ENCODE measurements around the gene SLC9C1. TPM values are rescaled to one million over a fixed set of nuclear protein-coding genes. Genes with fewer than 3 reads are reported as not detected.

The SLC9C1 gene
- total RNA-seq, 2 donors from 2014 or later: 0.35 to 1.3 TPM

DNA sequence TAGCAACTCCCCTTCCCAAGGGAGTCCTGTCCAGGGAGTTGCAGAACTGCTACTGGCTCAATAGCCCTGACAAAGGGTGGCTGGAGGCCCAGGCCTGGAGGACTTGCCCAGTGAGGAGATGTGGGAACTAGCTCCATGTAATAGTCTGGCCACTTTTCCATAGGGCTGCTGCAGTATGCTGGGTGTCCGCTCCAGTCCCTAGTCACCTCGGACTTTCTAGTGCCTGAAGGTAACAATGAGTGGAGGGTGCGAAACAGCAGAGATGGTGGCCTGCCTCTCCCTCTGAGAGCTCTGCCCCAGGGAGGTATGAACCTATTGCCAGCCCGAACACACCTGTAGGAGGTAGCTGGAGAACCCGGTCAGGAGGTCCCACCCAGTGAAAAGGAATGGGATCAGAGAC, 119.0 kb downstream of the SLC9C1 start:
- DNase-seq (ENCODE audit: low spot score): no peak
- H3K4me3 ChIP-seq: no peak overlapping the region
- H3K9me3 ChIP-seq: no peaks in the 10 kb centered on the region
- no peak overlapping the region for H3K27ac ChIP-seq
- H3K36me3 ChIP-seq: no peaks in the 10 kb centered on the region
- H3K4me1 ChIP-seq: no peaks in the 10 kb centered on the region
- TF ChIP-seq, protein P1, sequence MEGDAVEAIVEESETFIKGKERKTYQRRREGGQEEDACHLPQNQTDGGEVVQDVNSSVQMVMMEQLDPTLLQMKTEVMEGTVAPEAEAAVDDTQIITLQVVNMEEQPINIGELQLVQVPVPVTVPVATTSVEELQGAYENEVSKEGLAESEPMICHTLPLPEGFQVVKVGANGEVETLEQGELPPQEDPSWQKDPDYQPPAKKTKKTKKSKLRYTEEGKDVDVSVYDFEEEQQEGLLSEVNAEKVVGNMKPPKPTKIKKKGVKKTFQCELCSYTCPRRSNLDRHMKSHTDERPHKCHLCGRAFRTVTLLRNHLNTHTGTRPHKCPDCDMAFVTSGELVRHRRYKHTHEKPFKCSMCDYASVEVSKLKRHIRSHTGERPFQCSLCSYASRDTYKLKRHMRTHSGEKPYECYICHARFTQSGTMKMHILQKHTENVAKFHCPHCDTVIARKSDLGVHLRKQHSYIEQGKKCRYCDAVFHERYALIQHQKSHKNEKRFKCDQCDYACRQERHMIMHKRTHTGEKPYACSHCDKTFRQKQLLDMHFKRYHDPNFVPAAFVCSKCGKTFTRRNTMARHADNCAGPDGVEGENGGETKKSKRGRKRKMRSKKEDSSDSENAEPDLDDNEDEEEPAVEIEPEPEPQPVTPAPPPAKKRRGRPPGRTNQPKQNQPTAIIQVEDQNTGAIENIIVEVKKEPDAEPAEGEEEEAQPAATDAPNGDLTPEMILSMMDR (IDR thresholded peaks at IDR 0.05): no peak
- no peaks in the 10 kb centered on the region for H3K27me3 ChIP-seq

DNA sequence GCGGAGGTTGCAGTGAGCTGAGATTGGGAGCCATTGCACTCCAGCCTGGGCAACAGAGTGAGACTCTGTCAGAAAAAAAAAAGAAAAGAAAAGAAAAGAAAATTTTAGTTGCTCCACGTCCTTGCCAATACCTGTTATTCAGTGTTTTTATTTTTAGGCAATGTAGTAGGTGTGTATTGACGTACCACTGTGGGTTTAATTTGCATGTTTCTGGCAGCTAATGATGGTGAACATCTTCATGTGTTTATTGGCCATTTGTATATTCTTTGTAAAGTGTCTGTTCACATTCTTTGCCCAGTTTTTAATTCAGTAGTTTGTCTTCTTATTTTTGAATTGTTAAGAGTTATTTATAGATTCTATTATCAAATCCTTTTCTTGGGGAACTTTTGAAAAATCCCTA, 122.9 kb downstream of the SLC9C1 start:
- TF ChIP-seq, protein P1 (IDR thresholded peaks at IDR 0.05): no peak
- no peaks in the 10 kb centered on the region for H3K9me3 ChIP-seq

DNA sequence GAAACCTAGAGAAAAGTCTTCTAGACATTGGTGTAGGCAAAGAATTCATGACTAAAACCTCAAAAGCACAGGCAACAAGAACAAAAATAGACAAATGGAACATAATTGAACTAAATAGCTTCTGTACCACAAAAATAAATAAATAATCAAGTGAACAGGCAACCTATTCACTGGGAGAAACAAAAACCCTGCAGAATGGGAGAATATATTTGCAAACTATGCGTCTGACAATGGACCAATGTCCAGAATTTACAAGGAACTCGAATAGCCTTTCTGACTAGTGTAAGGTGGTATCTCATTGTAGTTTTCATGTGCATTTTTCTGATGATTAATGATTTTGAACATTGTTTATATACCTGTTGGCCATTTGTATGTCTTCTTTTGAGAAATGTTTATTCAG, 124.0 kb downstream of the SLC9C1 start:
- no peaks in the 10 kb centered on the region for H3K4me1 ChIP-seq
- DNase-seq (ENCODE audit: low spot score): no peak
- H3K27me3 ChIP-seq: no peaks in the 10 kb centered on the region
- H3K36me3 ChIP-seq: no peaks in the 10 kb centered on the region
- TF ChIP-seq, protein P1 (IDR thresholded peaks at IDR 0.05): no peak
- H3K4me3 ChIP-seq: no peak overlapping the region
- H3K27ac ChIP-seq: no peak overlapping the region
- H3K9me3 ChIP-seq: no peaks in the 10 kb centered on the region

More for the DNA sequence above, 122.9 kb downstream of the SLC9C1 start:
- H3K27ac ChIP-seq: no peak overlapping the region
- no peak overlapping the region for H3K4me3 ChIP-seq
- DNase-seq (ENCODE audit: low spot score): no peak
- no peaks in the 10 kb centered on the region for H3K36me3 ChIP-seq
- no peaks in the 10 kb centered on the region for H3K27me3 ChIP-seq
- H3K4me1 ChIP-seq: no peaks in the 10 kb centered on the region

DNA sequence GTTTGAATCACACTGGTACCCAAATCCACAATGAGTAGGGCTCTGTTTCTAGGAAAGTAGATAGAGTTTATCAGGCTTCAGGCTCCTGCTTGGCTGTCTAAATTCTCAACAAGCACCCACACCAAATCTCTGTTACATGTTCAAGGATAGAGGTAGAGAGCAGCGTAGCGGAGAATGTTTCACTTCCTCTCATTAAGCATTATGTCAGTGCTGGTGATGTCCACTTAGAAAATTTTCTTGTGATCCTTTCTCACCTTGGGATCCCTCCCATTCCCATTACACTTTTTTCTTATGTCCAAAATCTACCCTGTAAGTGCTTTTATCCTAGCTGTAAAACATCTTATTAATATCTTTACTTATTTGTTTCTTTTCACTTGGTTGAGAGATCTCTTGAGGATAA, 126.3 kb downstream of the SLC9C1 start:
- no peaks in the 10 kb centered on the region for H3K27me3 ChIP-seq
- TF ChIP-seq, protein P1 (IDR thresholded peaks at IDR 0.05): no peak
- no peak for DNase-seq (ENCODE audit: low spot score)
- no peak overlapping the region for H3K27ac ChIP-seq
- H3K36me3 ChIP-seq: no peaks in the 10 kb centered on the region
- no peaks in the 10 kb centered on the region for H3K4me1 ChIP-seq
- no peak overlapping the region for H3K4me3 ChIP-seq
- H3K9me3 ChIP-seq: no peaks in the 10 kb centered on the region

DNA sequence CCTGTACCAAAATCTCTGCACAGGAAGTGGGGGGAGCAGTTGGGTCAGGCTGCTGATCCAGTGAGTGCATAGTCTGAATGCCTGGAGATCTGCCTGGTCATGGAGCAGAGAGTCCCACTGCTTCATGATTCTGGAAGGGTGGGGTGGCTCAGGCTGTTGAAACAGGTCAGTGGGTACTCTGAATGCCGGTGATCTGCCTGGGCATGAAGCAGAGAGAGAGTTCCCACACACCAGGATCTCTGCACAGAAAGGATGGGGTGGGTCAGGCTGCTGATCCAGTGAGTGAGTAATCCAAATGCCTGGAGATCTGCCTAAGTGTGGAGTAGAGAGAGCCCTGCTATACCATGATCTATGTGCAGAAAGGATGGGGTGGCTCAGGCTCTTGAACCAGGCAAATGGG, 144.9 kb downstream of the SLC9C1 start:
- no peaks in the 10 kb centered on the region for H3K36me3 ChIP-seq

DNA sequence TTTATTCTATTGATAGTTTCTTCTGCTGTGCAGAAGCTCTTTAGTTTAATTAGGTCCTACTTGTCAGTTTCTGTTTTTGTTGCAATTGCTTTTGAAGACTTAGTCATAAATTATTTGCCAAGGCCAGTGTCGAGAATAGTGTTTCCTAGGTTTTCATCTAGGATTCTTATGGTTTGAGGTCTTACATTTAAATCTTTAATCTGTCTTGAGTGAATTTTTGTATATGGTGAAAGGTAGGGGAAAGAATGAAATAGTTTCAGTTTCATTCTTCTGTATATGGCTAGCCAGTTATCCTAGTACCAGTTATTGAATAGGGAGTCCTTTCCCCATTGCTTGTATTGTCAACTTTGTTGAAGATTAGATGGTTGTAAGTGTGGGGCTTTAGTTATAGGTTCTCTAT, 150.3 kb downstream of the SLC9C1 start:
- TF ChIP-seq, protein P1 (IDR thresholded peaks at IDR 0.05): no peak
- no peaks in the 10 kb centered on the region for H3K27me3 ChIP-seq

More for the DNA sequence above, 144.9 kb downstream of the SLC9C1 start:
- Histone ChIP-seq H3K9me3 (peaks cover 0 to 28% of the 10 kb centered on the region in 2 donors), H3K27me3 (no peaks in the 10 kb centered on the region), H3K27ac (no peak overlapping the region), H3K4me1 (no peaks in the 10 kb centered on the region), H3K4me3 (no peak overlapping the region)
- TF ChIP-seq, protein P1 (IDR thresholded peaks at IDR 0.05): no peak
- no peak for DNase-seq (ENCODE audit: low spot score)

More for the DNA sequence above, 150.3 kb downstream of the SLC9C1 start:
- DNase-seq (ENCODE audit: low spot score): no peak
- peaks cover 0 to 23% of the 10 kb centered on the region in 2 donors for H3K9me3 ChIP-seq
- no peaks in the 10 kb centered on the region for H3K4me1 ChIP-seq
- H3K4me3 ChIP-seq: no peak overlapping the region
- H3K27ac ChIP-seq: no peak overlapping the region
- no peaks in the 10 kb centered on the region for H3K36me3 ChIP-seq
